ENCODE measurements around the gene PPARG. TPM values are rescaled to one million over a fixed set of nuclear protein-coding genes. Genes with fewer than 3 reads are reported as not detected.

PPARG gene
- total and polyA plus RNA-seq, 2 of the 8 experiments (the other 6 are each of a cell fraction or from before 2014, with no cell fraction given): 0.06 TPM; not detected in 1

DNA sequence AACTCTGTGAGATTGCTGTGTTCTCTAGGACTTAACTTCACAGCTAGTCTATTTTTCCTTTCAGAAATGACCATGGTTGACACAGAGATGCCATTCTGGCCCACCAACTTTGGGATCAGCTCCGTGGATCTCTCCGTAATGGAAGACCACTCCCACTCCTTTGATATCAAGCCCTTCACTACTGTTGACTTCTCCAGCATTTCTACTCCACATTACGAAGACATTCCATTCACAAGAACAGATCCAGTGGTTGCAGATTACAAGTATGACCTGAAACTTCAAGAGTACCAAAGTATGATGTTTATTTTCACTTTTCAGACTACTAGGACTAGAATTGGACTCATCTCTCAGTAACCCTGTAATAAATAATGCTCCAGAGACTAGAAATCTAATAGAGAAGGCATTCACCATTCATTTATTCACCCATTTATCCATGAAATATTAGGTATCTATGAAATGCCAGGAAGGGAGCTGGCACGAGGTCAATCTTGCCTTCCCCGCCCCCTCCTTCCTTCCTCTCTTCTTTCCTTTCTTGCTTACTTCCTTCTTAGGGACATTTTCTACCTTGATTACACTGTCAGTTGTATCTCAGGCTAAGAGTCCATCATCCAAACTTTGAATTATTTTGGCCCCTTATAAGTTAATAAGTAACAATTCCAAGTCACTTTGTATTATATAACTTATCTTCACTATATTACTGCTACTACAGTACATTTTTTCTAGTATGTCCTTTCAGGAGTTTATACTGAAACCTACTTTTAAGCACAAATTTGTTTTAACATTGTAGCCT is 91.0 kb downstream of the PPARG start:
- Histone ChIP-seq H2BK12ac (ENCODE audit: low read depth, low read length) (no peak overlapping the region), H3K23ac (ENCODE audit: insufficient read length) (no peak overlapping the region), H3K4me1 (replicated peaks in 1 of 4; ENCODE audit: control insufficient read depth in 3 of 4, insufficient read depth in 4 of 4, low read length in 3 of 4) (no peaks in the 10 kb centered on the region), H3K9ac (replicated peaks in 1 of 4; ENCODE audit: extremely low read depth in 1 of 4, low read depth in 3 of 4, low read length in 3 of 4) (no peak overlapping the region), H3K36me3 (ENCODE audit: control insufficient read depth in 2 of 4, insufficient read depth in 4 of 4, low read length in 3 of 4) (no peaks in the 10 kb centered on the region), H2BK120ac (replicated peaks; ENCODE audit: low read depth, low read length) (no peak overlapping the region), H2AK5ac (ENCODE audit: low read depth, low read length) (no peak overlapping the region), H3K56ac (replicated peaks; ENCODE audit: insufficient read length, low read depth, low read length) (no peak overlapping the region), H3K27me3 (replicated peaks in 1 of 4; ENCODE audit: control insufficient read depth in 3 of 4, extremely low read depth in 1 of 4, insufficient read depth in 3 of 4, low read length in 3 of 4) (no peaks in the 10 kb centered on the region), H2BK15ac (ENCODE audit: low read length) (no peak overlapping the region), H4K91ac (replicated peaks; ENCODE audit: insufficient read length, low read length) (no peak overlapping the region), H3K14ac (ENCODE audit: insufficient read length) (no peak overlapping the region), H3K4me3 (ENCODE audit: extremely low read depth in 1 of 4, insufficient read depth in 2 of 4, low read depth in 3 of 4, low read length in 4 of 4) (no peak overlapping the region), H2AFZ (ENCODE audit: low read length) (no peak overlapping the region), H4K8ac (ENCODE audit: extremely low read depth, insufficient read depth, low read length) (no peak overlapping the region), H3K18ac (ENCODE audit: extremely low read depth, low read length) (no peak overlapping the region), H4K20me1 (replicated peaks in 1 of 2; ENCODE audit: control insufficient read depth in 1 of 2, insufficient read depth in 2 of 2, low read length in 2 of 2) (no peaks in the 10 kb centered on the region), H3K4me2 (ENCODE audit: insufficient read depth in 1 of 2, low read depth in 2 of 2, low read length in 2 of 2) (no peak overlapping the region), H3K4ac (replicated peaks; ENCODE audit: insufficient read length, low read depth, low read length) (no peak overlapping the region), H3K79me1 (ENCODE audit: low read depth, low read length) (no peaks in the 10 kb centered on the region), H4K5ac (ENCODE audit: insufficient read length, low read depth, low read length) (no peak overlapping the region), H3K23me2 (ENCODE audit: low read depth, low read length) (no peaks in the 10 kb centered on the region), H3K27ac (ENCODE audit: low read depth, low read length) (no peak overlapping the region), H3K79me2 (ENCODE audit: control insufficient read depth in 1 of 2, insufficient read depth in 2 of 2, low read length in 2 of 2) (no peaks in the 10 kb centered on the region), H2BK5ac (ENCODE audit: low read depth, low read length) (no peak overlapping the region), H3K9me3 (ENCODE audit: insufficient read depth in 2 of 2, low read depth in 1 of 2, low read length in 1 of 2) (no peaks in the 10 kb centered on the region), H2BK20ac (ENCODE audit: low read length) (no peak overlapping the region)
- DNase-seq (ENCODE audit: low read depth in 1 of 2, low spot score in 2 of 2) (no peak), FAIRE-seq (no peak)
- TF ChIP-seq SP2 (IDR thresholded peaks at IDR 0.05; ENCODE audit: low read length) (no peak), SUZ12 (IDR thresholded peaks at IDR 0.05; ENCODE audit: low read length) (no peak), EP300 (IDR thresholded peaks at IDR 0.05; ENCODE audit: borderline replicate concordance in 1 of 2, low read depth in 2 of 2, low read length in 2 of 2) (no peak), NANOG (IDR thresholded peaks at IDR 0.05; ENCODE audit: insufficient read depth, low read depth, low read length, poor library complexity, severe bottlenecking) (no peak), CHD2 (IDR thresholded peaks at IDR 0.05; ENCODE audit: low read length) (no peak), BRCA1 (IDR thresholded peaks at IDR 0.05; ENCODE audit: low read depth, low read length) (no peak)
- WGBS, 2 experiments (ENCODE audit: extremely low coverage in 1 of 2, insufficient coverage in 1 of 2, insufficient read length in 1 of 2, insufficient replicate concordance in 2 of 2, low coverage in 1 of 2, low lambda C conversion rate in 2 of 2, missing lambda C conversion rate in 1 of 2): 94% methylated on average over 5 of the region's 5 CpGs; no CpG with 5 or more reads in 1 of the 2 experiments
- CTCF ChIA-PET (ENCODE audit: partially characterized antibody): interaction anchor here (1.5 kb wide), 1 partner anchor 8 kb away, joined by 5 read pairs; no protein-coding TSS in a partner anchor
- POLR2A ChIA-PET (ENCODE audit: partially characterized antibody): no interaction called here
